GM19238 (cell line): ENCODE data around the gene EOLA2.
"Not testable (repeated sequence)": the region's sequence is repeated elsewhere in the genome, so short reads cannot be mapped to it uniquely, and the experiment has no call there.

Experiments
- DNase-seq: peaks from one replicate; pipeline ENCODE4 v3.0.0; 2011; ENCODE audit warnings: low spot score; ENCODE audit not compliant: insufficient read length

Gene EOLA2

DNA sequence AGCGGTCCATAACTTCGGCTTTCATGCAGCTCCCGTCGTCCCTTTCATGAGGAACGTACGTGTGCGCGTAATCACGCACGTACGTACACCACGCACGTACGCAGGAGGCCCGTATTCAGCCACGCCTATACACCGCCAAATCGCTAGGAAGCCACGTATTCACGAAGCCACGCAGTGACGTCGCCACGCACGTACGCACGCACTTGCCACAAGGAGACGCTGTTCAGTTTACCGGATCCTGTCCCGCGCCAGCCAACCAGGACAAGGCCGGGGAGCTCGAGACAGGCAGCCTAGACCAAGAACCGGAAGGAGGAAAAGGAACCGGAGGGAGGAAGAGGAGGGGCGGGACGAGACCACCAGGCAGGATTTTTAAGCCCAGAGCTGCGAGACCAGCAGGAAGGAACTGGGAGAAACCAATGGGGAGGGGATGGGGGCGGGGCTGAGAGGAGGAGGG, at the start of gene EOLA2:
EOLA2 (minus strand) TSS at position 65 of the 454 bp plus-strand sequence. CDS start 4,617 bp downstream, outside the sequence.
- peak; percentile 27 for DNase-seq

DNA sequence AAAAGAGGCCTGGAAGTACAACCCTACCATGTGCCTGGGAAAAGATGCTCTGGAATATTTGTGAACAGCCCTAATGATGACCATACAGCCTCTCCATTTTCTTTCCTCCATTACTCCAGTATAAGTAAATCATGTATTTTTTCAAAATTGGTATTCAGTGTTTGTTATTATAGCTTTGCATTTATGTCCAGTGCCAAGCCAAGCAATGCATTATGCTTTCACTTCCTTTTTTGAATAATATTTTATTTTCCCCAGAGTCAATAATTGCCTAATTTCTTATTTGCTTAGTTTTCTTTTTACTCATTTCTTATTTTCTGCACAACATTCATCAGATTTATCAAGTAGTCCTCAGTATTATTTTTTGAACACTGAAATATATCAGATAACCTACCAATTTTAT, 49.3 kb upstream of the EOLA2 start:
- DNase-seq = no peak

DNA sequence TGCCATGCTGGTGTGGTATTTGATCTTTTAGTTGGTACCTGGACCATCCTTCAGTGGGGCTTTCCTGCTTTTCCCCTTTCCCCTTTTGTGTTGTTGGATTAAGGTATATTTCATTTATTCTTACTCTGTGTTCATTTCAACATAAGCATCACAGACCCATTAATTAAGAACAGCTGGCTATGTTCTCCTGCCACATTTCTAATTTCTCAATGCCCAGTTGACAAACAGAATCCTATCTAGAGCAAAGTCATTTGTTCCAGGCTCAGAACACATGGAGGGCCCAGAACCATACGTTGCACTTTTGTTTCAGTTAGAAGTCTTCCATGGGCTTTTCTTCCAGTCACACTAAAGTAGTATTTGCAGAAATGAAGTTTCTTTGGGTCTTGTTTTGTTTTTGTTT, 46.1 kb upstream of the EOLA2 start:
- no peak for DNase-seq

DNA sequence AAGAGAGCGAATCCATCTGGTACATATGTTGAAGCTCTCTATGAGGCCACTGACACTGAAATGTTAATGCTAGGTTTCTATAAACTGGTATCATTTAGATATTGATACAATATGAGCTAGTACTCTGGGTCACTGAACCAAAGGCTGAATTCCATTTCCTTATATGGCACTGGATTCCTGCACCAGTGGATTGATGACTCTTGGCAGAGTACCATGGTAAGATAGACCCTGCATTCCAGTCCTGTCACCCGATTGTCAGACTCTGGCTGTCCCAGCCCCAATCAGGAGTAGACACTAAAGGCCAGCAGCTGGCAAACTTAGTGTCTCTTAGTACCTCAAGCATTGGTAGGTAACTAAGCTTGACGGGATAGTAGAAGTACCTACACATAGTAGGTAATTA, 44.0 kb upstream of the EOLA2 start:
- no peak for DNase-seq

DNA sequence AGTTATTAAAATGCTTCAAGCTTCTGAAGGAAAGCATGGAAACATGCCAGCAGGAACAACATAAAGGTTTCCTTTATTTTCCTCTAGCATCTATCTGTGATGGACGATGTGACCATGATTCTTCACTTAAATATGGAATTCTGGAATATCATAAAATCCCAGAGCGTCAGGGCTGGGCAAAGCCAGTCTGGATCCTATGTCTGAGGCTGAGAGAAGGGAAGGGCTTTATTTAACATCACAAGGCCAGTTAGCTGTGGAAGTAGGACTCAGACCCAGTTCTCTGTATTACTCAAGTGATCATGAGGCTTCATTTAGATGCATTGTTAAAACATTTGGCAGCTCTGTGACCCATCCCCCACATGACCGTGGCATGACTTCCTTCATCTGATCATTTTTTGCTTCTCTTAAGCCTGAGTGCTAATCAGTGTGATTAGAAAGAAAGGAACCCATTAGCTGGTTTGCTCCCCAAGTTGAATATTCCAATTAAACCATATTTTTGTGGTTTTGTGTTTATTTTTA, 40.9 kb upstream of the EOLA2 start:
- no peak for DNase-seq

DNA sequence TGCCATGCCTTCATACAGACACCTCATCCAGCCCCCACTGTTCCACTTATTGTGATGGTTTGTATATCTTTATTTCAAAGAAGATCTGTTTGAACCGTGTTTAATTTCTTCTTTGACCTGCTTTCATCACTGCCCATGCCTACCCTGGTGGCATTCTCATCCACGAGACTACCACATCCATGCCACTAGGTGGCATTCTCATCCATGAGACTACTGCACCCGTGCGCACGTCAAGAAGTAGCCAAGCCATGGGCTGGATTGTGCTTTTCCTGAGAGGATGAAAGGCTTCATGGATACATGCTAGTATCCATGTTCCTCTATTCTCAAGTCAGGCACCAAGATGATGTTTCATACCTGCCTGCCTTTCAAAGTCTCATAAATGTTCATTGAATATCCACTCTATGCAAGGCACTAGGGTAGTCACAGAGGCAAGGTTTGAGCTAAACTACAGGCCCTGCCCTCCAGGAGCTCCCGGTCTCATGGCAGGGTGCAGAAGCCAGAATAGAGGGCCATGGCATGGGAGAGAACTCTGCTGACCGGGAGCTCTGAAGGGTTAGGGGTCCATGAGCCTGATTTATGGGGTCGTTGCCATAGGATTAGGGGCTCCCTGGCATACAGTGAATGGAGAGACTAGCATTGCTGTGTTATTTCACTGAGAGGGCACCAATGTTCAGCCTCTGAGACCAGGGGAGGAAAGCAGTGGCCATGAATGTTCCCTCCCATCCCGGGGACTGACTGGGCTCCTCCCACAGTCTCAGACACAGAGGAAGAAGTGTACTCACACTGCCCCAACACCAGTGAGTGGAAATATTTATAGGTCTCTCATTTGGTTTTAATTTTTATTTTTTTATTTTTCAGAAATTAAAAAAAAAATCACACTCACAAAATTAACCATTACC, 24.8 kb upstream of the EOLA2 start:
- DNase-seq = peak; percentile 13

DNA sequence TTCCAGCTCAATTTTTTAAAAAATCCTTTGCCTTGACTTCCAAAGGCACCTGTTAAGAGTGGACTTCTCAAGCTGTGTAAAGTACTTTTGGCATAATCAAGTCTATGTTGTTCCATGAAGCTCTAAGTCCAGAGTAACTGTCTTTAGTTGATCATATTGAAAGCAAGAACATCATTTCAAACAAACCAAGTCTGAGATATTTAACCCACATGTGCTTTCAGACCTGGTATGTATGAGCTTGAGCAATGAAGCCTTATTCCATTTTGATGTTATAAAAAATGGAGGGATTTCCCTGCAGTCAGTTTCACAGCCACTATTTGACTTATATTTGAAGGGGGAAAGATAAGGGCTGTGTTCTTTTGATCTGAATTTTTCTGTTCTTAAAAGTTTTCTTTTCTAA, 23.7 kb upstream of the EOLA2 start:
- no peak for DNase-seq

DNA sequence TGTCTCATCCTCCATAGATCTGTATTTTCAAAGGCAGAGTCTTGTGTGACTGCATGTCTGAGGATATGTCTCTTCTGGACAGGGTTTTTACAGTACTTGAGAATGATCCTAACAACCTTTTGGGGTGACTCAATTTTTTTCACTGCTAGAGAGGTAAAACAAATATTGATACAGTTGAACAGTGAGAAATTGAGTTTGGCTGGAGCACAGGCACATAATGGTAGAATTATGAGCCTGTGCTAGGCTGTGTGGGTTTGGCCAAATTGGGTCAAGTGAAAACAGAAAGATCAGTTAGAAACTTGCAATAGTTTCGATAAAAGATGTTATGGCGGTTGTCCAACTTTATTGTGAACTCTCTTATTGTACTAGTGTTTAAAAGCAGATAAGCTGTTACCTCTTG, 23.3 kb upstream of the EOLA2 start:
- no peak for DNase-seq

DNA sequence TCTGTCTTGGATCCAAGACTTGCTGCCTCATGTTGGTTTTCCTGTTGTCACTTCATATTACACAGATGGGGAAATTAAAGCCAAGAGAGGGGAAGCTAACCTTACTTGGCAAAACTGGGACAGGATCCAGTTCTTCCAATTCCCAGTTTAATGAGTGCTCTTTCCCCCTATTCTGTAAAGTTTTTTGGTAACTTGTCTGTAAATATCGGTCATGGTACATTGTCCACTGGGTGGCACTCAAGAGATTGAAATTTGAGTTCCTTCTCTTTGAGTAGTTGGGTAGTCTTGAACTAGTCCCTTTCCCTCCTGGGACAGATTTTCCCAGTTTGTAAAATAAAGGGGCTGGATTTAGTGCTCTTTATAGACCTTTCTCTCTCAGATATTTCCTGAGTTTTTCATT, 12.4 kb upstream of the EOLA2 start:
- no peak for DNase-seq

DNA sequence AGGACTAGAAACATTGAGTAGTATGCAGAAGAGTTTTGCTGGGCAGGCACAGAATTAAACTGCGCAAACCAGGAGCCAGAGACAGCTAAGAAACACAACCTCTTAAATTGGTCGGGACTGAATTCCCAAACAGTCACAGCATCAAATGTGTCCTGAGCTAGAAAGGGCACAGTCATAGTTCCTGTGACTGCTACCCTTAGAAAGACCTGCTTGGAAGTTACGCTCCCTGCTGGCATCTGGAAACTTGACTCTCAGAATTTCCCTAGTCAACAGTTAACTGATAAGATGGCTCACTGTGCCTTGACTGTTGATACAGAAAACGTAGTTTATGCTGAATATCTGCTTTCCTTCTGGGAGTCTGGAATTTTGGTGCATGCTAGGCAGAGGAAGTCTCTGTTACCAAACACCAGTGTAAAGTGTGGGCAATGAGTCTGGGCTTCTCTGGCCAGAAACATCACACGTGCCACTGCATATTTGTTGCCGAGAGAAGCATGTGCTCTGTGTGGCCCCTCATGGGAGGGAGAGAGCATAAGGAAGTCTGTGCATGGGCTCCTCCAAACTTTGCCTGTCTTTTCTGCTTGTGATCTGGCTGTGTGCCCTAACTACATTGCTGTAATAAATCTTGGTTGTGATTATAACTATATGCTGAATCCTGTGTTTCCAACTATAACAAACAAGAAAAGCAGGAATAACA, 11.6 kb upstream of the EOLA2 start:
- no peak for DNase-seq

DNA sequence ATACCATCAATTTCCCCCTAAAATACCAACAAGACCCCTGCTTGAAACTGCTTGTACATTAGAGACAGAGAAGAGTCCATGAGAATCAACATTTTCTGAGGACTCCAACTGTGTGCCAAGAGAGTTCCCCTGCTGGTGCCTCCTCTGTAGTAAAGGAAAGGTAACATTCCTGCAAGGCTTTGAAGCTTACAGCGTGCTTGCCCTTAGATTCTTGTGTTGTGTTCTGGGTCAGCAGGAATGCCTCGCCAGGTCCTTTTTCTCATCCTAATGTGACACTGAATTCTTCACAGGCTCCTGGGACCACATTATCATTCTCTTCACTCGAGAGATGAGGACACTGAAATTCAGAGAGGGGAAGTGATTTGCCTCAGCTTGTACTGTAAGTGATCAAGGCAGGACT, 9.7 kb upstream of the EOLA2 start:
- no peak for DNase-seq

DNA sequence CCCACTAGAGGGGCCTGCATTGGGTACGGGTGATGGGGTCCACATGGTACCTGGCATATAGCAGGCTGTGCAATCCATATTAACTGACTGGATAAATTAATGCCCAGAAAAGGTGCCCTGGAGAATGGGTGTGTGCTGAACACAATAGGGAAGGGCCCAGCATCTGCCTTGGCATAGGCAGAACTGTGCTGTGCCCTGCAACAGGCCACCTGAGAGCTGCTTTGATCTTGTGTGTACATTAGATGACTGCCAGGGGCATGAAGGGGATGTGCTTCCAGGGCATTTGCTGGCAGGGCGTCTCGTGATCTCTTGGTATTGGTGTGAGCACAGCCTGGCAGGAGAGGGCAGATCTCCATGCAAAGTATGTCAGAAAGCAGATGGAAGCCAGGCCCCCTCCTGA, 8.6 kb upstream of the EOLA2 start:
- not testable (repeated sequence) for DNase-seq

DNA sequence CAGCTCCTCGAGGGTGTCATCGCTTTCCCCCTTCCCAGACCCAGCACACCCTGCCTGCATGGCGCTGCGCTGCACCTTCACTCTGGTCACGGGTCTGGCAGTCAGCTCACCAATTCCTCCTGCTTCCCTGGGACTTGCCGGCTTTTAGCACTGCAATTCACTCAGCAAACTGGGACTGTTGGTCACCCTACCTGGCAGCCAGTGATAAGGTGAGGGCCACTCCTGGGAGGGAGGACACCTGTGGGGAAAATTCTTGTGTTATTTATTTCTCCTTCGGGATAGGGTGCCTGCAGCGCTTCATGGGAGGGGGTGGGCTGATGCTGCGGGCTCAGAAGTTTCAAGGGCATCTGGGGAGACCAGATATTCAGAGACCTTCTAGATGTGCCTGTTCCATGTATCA, 7.5 kb upstream of the EOLA2 start:
- not testable (repeated sequence) for DNase-seq

DNA sequence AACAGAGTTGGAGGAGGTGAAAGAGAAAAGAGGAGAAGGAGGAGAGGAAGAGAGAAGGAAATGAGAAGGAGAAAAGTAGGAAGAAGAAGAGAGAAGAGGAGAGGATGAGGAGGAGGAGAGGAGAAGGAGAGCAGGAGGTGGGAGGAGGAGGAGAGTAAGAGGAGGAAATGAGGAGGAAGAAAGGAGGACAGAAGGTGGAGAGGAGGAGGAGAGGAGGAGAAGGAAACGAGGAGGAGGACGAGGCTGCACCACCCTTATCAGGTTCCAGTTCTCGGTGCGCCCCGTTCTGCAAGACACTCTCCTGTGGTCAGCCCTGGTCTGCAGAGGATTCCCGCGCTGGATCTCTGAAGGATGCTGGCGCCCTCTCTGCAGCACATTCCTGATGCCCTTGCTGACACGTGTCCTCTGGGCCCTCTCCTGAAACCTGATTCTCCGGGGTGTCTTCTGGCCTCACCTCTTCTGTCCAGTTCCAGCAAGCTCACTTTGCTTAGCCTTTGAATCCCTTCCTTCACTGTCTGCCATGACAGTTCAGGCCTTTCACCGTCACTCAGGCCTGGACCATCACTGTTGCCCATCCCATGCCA, 6.9 kb upstream of the EOLA2 start:
- not testable (repeated sequence) for DNase-seq

DNA sequence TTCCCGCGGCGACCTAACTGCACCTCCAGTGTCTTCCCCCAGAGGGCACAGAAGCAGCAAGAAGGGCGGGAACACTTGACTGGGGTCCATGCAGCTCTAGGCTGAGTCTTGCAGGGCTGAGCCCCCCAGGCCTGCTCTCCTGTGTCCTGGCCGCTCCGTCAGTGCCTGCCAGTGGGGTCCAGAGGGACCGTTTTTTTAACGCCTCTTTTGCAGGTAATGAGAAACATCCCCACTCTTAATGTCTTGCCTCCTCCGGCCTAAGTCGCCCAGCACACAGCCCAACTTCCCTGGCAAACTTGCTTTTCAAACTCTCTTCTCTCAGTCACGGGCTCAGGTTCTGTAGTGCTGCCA, 2.4 kb upstream of the EOLA2 start:
- not testable (repeated sequence) for DNase-seq

DNA sequence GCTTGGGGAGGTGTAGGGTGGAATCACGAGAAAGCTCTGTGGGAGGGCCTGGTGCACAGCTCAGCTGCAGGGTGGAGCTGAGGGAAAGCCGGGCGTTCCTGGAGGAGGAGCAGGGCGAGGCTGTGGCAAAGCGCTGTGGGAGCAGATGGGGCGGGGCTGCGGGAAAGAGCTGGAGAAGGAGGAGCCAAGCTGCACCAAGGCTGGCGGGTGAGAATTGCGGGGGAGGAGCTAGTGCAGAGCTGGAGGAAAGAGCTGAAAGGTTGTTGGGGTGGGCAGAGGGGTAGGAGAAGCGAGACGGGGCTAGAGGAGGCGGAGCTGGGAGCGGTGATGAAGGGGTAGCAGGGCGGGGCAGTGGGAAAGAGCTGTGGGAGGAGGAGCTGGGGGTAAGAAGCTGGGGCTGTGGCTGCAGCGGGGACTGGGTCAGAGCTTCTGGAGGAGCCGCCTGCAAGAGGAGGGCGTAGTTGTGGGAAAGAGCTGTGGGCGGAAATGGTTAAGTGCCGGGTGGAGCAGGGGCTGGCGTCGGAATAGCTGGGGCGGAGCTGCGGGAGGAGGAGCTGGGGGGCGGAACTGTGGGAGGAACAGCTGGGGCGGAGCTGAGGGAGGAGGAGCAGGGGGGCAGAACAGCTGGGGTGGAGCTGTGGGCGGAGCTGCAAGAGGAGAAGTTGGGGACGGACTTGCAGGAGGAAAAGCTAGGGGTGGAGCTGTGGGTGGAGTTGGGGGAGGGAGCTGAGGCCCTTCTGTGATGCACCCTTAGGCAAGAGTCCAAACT, 1.8 kb upstream of the EOLA2 start:
- peak; percentile 41 for DNase-seq

DNA sequence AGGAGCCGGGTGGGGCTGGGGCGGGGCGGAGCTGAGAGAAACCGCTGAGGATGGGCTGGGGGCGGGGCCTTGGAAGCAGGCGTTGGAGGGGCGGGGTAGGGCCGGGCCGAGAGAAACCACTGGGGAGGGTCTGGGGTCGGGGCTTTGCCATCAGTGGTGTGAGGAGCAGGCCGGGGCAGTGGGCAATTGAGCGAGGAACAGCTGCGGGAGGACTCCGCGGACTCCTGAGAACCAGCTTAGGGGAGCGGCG, 1.3 kb upstream of the EOLA2 start:
- DNase-seq = no peak

DNA sequence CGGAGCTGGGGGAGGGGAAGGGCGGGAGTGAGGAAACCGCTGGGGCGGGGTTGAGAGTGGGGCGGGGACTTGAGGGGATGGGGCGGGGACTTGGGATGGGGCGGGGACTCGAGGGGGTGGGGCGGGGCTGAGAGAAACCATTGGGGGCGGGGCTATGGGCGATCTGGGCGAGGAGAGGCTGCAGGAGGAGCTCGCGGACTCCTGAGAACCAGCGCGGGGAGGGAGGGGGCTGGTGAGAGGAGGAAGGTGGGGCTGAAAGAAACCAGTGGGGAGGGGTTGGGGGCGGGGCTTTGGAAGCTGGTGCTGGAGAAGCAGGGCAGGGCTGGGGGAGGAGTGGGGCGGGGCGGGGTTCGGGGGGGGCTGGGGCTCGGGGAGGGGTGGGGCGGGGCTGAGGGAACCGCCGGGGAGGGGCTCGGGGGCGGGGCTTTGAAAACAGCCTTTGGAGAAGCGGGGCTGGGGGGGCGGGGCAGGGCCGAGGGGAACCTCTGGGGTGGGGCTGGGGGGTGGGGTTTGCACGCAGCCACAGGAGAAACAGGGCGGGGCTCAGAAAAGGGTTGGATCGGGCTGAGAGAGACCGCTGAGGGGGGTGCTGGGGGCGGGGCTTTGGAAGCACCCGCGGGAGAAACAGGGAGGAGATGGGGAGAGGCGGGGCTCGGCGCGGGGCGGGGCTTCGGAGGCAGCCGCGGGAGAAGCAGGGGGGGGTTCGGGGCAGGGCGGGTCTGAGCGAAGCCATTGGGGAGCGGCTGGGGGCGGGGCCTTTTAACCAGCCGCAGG, 777 bp upstream of the EOLA2 start:
- DNase-seq = peak; percentile 28

DNA sequence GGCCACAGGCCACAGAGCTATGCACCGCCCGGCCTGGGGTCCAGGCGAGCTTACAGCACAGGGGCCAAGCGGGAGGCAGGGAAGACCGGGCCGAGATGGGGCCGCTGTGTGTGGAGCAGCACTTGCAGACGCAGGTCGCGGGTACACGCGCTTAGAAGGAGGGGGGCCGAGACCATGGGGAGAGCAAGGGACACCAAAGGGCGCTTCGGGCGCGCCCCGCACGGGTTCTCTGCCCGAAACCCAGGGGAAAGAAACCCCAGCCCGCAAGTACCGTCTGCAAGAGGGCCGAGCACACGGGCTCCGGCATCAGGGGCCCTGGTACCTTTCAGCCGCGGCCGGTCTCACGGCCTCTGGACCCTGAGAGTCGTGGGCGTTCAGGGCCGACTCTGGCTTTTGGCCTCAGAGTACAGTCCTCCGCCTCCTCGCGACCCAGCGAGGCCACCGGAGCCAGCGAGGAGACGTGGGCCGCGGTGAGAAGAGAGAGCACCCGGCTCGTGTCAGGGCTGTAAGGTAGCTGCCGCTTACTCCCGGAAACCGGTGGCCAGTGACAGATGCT, 342 bp downstream of the EOLA2 start:
- DNase-seq = no peak

DNA sequence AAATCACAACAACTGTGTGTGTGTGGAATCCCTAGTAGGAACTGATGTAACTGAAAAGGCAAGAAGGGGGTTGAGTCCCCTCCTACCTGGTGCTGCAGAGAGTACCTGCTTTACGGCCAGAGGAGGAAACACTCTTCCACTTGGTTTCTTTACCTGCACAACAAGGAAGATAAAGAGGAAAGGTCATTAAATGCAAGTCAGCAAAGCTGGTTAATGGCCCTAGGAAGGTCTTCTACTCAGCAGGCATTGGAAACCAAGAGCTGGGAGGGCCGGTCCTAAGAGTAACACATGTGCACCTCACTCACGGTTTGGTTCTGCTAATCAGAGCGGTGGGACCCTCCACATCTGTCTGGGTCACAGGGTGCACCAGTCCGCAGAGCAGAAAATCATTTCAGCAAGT, 963 bp downstream of the EOLA2 start:
- not testable (repeated sequence) for DNase-seq

DNA sequence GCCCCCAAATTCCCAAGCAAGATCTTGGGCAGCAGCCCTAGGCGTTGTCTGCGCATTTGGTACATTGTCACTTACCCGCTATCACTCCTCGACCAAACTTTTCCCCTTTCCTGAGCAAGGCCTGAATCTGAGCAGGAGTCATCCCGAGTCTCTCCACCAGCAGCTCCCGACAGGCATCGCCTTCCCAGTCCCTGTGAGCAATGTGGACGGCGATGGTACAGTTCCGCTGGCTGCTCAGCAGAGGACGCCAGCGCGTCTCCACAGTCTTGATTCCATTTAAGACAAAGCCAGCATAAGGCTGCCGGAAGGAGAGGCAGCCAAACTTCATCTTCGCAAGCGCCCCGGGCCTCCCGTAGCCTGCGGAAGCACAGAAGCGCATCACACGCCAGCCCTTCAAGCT, 4.7 kb downstream of the EOLA2 start:
- DNase-seq = not testable (repeated sequence)
